PC-3 (cell line): Measurements from ENCODE around the gene USP3. TPM values are rescaled to one million over a fixed set of nuclear protein-coding genes. Genes with fewer than 3 reads are reported as not detected.

Experiments used
- ATAC-seq: fragments of 200-7000 bp; cut with Tn5 transposase; 2 replicates; pipeline ENCODE4 v1.9.1; 2020; ENCODE audit warnings: mild to moderate bottlenecking, moderate library complexity
- BruUV-seq: library from RNA; stranded (reverse); fragments of 400-500 nt; replicated peaks from 2 replicates; lab custom pipeline; 2021; lab: Mats Ljungman, UMichigan
- CTCF ChIA-PET: fragments of 300-600 bp; sonication (Branson Sonifier 250); formaldehyde crosslinking; loops from one replicate; lab custom pipeline; 2022; ENCODE audit warnings: antibody characterized with exemption; lab: Charles Lee
- POLR2A ChIA-PET: fragments of 300-600 bp; sonication (Branson Sonifier 250); formaldehyde crosslinking; loops from one replicate; lab custom pipeline; 2022; ENCODE audit warnings: antibody characterized with exemption; ENCODE audit not compliant: unreplicated experiment; lab: Charles Lee
- DNase-seq: peaks from one replicate; pipeline ENCODE4 v3.0.0-alpha.2; 2015
- H2AFZ ChIP-seq: fragments of 300-600 bp; sonication (generic); 2 replicates; pipeline ENCODE4 v1.6.0; 2016; ENCODE audit warnings: antibody characterized with exemption, low read length
- H3F3A ChIP-seq: fragments of 300-600 bp; sonication (generic); one replicate; pipeline ENCODE4 v1.6.0; 2017; ENCODE audit warnings: antibody characterized with exemption, low read length, control low read depth, mild to moderate bottlenecking; ENCODE audit not compliant: unreplicated experiment
- H3K27ac ChIP-seq: fragments of 300-600 bp; sonication (generic); 2 replicates; pipeline ENCODE4 v1.5.1; 2016; ENCODE audit warnings: mild to moderate bottlenecking, low read length
- H3K27me3 ChIP-seq: fragments of 300-600 bp; sonication (generic); 2 replicates; pipeline ENCODE4 v1.6.1; 2016; ENCODE audit warnings: low read length, mixed read lengths
- H3K36me3 ChIP-seq: fragments of 300-600 bp; sonication (generic); 2 replicates; pipeline ENCODE4 v1.6.1; 2016; ENCODE audit warnings: low read depth, mixed run types, low read length, mixed read lengths
- H3K4me1 ChIP-seq: fragments of 300-600 bp; sonication (generic); 2 replicates; pipeline ENCODE4 v1.5.1; 2016; ENCODE audit warnings: low read length; ENCODE audit not compliant: insufficient read depth
- H3K4me2 ChIP-seq: fragments of 300-600 bp; sonication (generic); 2 replicates; pipeline ENCODE4 v1.6.0; 2016; ENCODE audit warnings: low read length
- H3K4me3 ChIP-seq: fragments of 300-600 bp; sonication (generic); 2 replicates; pipeline ENCODE4 v1.5.1; 2016; ENCODE audit warnings: mild to moderate bottlenecking, low read length, mixed read lengths
- H3K79me2 ChIP-seq: fragments of 300-600 bp; sonication (generic); 2 replicates; pipeline ENCODE4 v1.6.1; 2017; ENCODE audit warnings: low read length, mixed read lengths
- H3K9ac ChIP-seq: fragments of 300-600 bp; sonication (generic); 2 replicates; pipeline ENCODE4 v1.6.0; 2016; ENCODE audit warnings: mild to moderate bottlenecking, low read length
- H3K9me2 ChIP-seq: fragments of 300-600 bp; sonication (generic); replicated peaks from 2 replicates; pipeline ENCODE4 v1.6.1; 2016; ENCODE audit warnings: mixed run types, low read length, mixed read lengths
- H3K9me3 ChIP-seq: fragments of 300-600 bp; sonication (generic); 2 replicates; pipeline ENCODE4 v1.6.1; 2016; ENCODE audit warnings: low read length, mixed read lengths
- H4K20me1 ChIP-seq: fragments of 300-600 bp; sonication (generic); 2 replicates; pipeline ENCODE4 v1.6.1; 2016; ENCODE audit warnings: low read length, mixed read lengths
- EZH2 ChIP-seq: fragments of 300-600 bp; sonication (generic); IDR thresholded peaks from one replicate; pipeline ENCODE4 v1.6.1; 2017; ENCODE audit warnings: antibody characterized with exemption, mild to moderate bottlenecking, low read length; ENCODE audit not compliant: unreplicated experiment
- EZH2phosphoT487 ChIP-seq: fragments of 300-600 bp; sonication (generic); IDR thresholded peaks from 2 replicates; pipeline ENCODE4 v1.6.1; 2018; ENCODE audit warnings: mild to moderate bottlenecking, antibody characterized with exemption, low read length, borderline replicate concordance
- intact Hi-C: fragments of 100-400 bp; cut with micrococcal nuclease; formaldehyde crosslinking; loops from 2 replicates; pipeline ENCODE4 v1.9.0; 2023
- total RNA-seq: library from RNA; depleted of rRNA; stranded (reverse); fragments of >200 nt; gene quantifications from 2 replicates; pipeline ENCODE4 v1.2.3, GENCODE V29; 2014
- TF ChIP-seq, protein P1 (sequence below): fragments of 300-600 bp; sonication (generic); conservative IDR thresholded peaks from 2 replicates; pipeline ENCODE4 v1.5.1; 2017; ENCODE audit warnings: antibody characterized with exemption, low read depth, mild to moderate bottlenecking, low read length

USP3 gene
- total RNA-seq, 1 experiment from 2014 or later: 26.9 TPM

DNA sequence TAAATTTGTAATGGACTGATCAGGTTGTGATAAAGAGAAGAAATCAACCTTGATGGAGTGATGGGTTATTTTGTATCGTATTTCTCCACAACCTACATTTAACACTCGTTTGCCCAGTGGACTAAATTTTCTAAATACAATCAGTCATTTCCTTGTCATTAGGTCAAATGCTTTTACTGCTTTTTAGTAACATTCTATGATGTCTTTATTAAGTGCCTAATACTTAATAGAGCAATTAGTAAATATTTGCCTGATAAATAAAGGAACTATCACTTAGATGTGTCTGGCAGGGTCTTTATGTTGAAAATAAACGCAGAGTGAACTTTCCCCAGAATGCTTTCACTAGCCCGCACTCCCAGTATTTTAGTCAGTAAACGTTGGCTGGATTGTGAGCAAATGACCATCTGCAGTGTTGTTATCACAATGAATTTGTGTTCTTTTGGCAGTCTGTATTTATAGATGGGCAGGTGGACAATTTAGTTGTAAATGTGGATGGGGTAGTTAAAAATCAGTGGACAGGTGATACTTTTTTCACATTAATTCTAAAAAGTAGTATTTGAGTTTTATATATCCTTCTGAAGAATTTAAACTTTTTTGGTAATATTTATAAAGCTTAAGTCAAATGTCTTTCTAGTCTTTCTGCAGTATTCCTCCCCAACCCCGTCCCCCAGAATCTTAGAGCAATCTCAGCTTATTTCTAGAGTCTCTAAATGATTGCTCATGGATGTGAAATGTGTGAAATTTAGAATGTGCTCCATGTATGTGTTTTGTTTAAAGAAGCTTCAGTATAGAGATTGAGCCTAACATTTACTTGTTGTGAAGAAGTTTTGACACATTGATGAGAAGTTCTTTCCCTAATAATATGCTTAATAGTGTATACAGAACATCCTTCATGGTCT lies 4.9 kb downstream of the USP3 start:
- Histone ChIP-seq H3F3A (peaks cover 7% of the 10 kb centered on the region), H3K4me1 (peaks cover 67% of the 10 kb centered on the region), H3K27ac (peak overlapping the region; percentile 85), H3K9me3 (no peaks in the 10 kb centered on the region), H3K9ac (peak overlapping the region; percentile 38), H3K4me3 (peak overlapping the region; percentile 45), H2AFZ (no peak overlapping the region), H4K20me1 (peaks cover 69% of the 10 kb centered on the region), H3K4me2 (peak overlapping the region; percentile 91), H3K79me2 (peaks cover 94% of the 10 kb centered on the region), H3K27me3 (no peaks in the 10 kb centered on the region), H3K36me3 (no peaks in the 10 kb centered on the region), H3K9me2 (no peaks in the 10 kb centered on the region)
- ATAC-seq (no peak; the same call in 1 of the 2 replicates), DNase-seq (no peak)
- no peak for TF ChIP-seq EZH2
- TF ChIP-seq, protein P1, sequence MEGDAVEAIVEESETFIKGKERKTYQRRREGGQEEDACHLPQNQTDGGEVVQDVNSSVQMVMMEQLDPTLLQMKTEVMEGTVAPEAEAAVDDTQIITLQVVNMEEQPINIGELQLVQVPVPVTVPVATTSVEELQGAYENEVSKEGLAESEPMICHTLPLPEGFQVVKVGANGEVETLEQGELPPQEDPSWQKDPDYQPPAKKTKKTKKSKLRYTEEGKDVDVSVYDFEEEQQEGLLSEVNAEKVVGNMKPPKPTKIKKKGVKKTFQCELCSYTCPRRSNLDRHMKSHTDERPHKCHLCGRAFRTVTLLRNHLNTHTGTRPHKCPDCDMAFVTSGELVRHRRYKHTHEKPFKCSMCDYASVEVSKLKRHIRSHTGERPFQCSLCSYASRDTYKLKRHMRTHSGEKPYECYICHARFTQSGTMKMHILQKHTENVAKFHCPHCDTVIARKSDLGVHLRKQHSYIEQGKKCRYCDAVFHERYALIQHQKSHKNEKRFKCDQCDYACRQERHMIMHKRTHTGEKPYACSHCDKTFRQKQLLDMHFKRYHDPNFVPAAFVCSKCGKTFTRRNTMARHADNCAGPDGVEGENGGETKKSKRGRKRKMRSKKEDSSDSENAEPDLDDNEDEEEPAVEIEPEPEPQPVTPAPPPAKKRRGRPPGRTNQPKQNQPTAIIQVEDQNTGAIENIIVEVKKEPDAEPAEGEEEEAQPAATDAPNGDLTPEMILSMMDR: no peak
- TF ChIP-seq EZH2phosphoT487: no peak
- POLR2A ChIA-PET: interaction anchor here (0.7 kb wide), 1 partner anchor 47 kb away, joined by 3 read pairs; no protein-coding TSS in a partner anchor
- intact Hi-C loops: no loop called here
- CTCF ChIA-PET: interaction anchor here (0.6 kb wide), 1 partner anchor 43 kb away, joined by 3 read pairs; no protein-coding TSS in a partner anchor
- no TSS peak for BruUV-seq

- Histone ChIP-seq H3K9me2 (no peaks in the 10 kb centered on the region), H3K9ac (peak overlapping the region; percentile 38), H3K9me3 (no peaks in the 10 kb centered on the region), H4K20me1 (peaks cover 77% of the 10 kb centered on the region), H3K4me2 (peak overlapping the region; percentile 91), H2AFZ (no peak overlapping the region), H3K79me2 (peaks cover 99% of the 10 kb centered on the region), H3K4me3 (peak overlapping the region; percentile 64), H3F3A (peaks cover 7% of the 10 kb centered on the region), H3K36me3 (no peaks in the 10 kb centered on the region), H3K4me1 (peaks cover 74% of the 10 kb centered on the region), H3K27ac (peak overlapping the region; percentile 85), H3K27me3 (no peaks in the 10 kb centered on the region)
- POLR2A ChIA-PET: interaction anchor here (0.7 kb wide), 1 partner anchor 48 kb away, joined by 3 read pairs; no protein-coding TSS in a partner anchor
- peak; percentile 75 for DNase-seq
- TF ChIP-seq, protein P1: no peak
- intact Hi-C loops: no loop called here
- no TSS peak for BruUV-seq
- ATAC-seq: peak; percentile 72
- CTCF ChIA-PET: interaction anchor here (0.6 kb wide), 1 partner anchor 44 kb away, joined by 3 read pairs; no protein-coding TSS in a partner anchor
These were observed 5.9 kb downstream of the USP3 start for GRCh38 chr15:63509955-63510940.
